Mammary epithelial cell (primary cell): Measurements from ENCODE around the gene ITGAX.

Source experiments
- CTCF ChIP-seq, 2 donors: IDR thresholded peaks in 1 of 2; conservative IDR thresholded peaks in 1 of 2; 2 replicates each; pipeline ENCODE4 v1.5.1; 2011 to 2012; ENCODE audit warnings: inconsistent platforms in 2 of 2, low read length in 2 of 2, mild to moderate bottlenecking in 2 of 2, control low read depth in 1 of 2, low read depth in 1 of 2; ENCODE audit not compliant: insufficient read depth in 1 of 2; ENCODE audit errors: extremely low read depth in 1 of 2
- EZH2 ChIP-seq: IDR thresholded peaks from 2 replicates; pipeline ENCODE4 v1.6.1; 2012; ENCODE audit warnings: low read length, inconsistent platforms, borderline replicate concordance

- TF ChIP-seq CTCF (conservative IDR thresholded peaks at IDR 0.05 in 1 of 2, IDR thresholded peaks at IDR 0.05 in 1 of 2; ENCODE audit: extremely low read depth in 1 of 2, insufficient read depth in 1 of 2, low read depth in 1 of 2, low read length in 2 of 2) (no peak), EZH2 (no peak)
Measured at GRCh38 chr16:31429314-31429713, 74.3 kb downstream of the ITGAX start.
